GM19452 (cell line): Measurements from ENCODE around the gene PFKP.
A peak's percentile ranks its signal among the peaks of the same experiment; 100 is the strongest.

Source experiments
- ATAC-seq: cut with Tn5 transposase; IDR thresholded peaks from one replicate; pipeline ENCODE4 v1.9.1; 2021; ENCODE audit not compliant: unreplicated experiment

Gene PFKP

GRCh38 chr10:3068968-3069737, 1.8 kb downstream of the PFKP start:
- ATAC-seq: peak; percentile 24

- ATAC-seq: no peak
These were observed 2.5 kb downstream of the PFKP start for GRCh38 chr10:3069876-3070275.

- no peak for ATAC-seq
These were observed 4.3 kb downstream of the PFKP start for GRCh38 chr10:3071405-3072198.

GRCh38 chr10:3072641-3073360, 5.5 kb downstream of the PFKP start:
- no peak for ATAC-seq

GRCh38 chr10:3074145-3074665, 6.9 kb downstream of the PFKP start:
- ATAC-seq: no peak

GRCh38 chr10:3074985-3075600, 7.7 kb downstream of the PFKP start:
- no peak for ATAC-seq

GRCh38 chr10:3076138-3076537, 8.8 kb downstream of the PFKP start:
- ATAC-seq: no peak

GRCh38 chr10:3077509-3077908, 10.2 kb downstream of the PFKP start:
- ATAC-seq: no peak

GRCh38 chr10:3077940-3078630, 10.7 kb downstream of the PFKP start:
- no peak for ATAC-seq

- ATAC-seq: no peak
These were observed 14.1 kb downstream of the PFKP start for GRCh38 chr10:3081383-3081981.

- no peak for ATAC-seq
These were observed 14.9 kb downstream of the PFKP start for GRCh38 chr10:3082290-3082689.

GRCh38 chr10:3085785-3086567, 18.6 kb downstream of the PFKP start:
- no peak for ATAC-seq

- ATAC-seq: no peak
These were observed 23.0 kb downstream of the PFKP start for GRCh38 chr10:3090388-3090787.

- no peak for ATAC-seq
These were observed 23.8 kb downstream of the PFKP start for GRCh38 chr10:3090914-3091787.

GRCh38 chr10:3091921-3092320, 24.6 kb downstream of the PFKP start:
- ATAC-seq: no peak

GRCh38 chr10:3093996-3094395, 26.6 kb downstream of the PFKP start:
- ATAC-seq: no peak

GRCh38 chr10:3094609-3095036, 27.3 kb downstream of the PFKP start:
- no peak for ATAC-seq
